GM12878 (cell line): ENCODE measurements around the gene NOL4L. TPM values are rescaled to one million over a fixed set of nuclear protein-coding genes. Genes with fewer than 3 reads are reported as not detected.

Experiments
- ATAC-seq: fragments of 200-7000 bp; cut with Tn5 transposase; 3 replicates; pipeline ENCODE4 v1.9.1; 2020; ENCODE audit warnings: mild to moderate bottlenecking, moderate library complexity
- BruUV-seq: library from RNA; stranded (reverse); fragments of 400-500 nt; replicated peaks from 2 replicates; lab custom pipeline; 2021; lab: Mats Ljungman, UMichigan
- CTCF ChIA-PET: fragments of 300-600 bp; sonication (Branson Sonifier 250); formaldehyde crosslinking; extraction: SDS; loops from one replicate; lab custom pipeline; 2021; ENCODE audit warnings: inconsistent platforms; lab: Yijun Ruan, JAX
- POLR2A ChIA-PET: fragments of 350-600 bp; formaldehyde crosslinking; extraction: SDS; loops from one replicate; lab custom pipeline; 2021; ENCODE audit warnings: inconsistent platforms; lab: Charles Lee
- RAD21 ChIA-PET: fragments of 300-600 bp; sonication (Branson Sonifier 250); formaldehyde crosslinking; loops from one replicate; lab custom pipeline; 2023; ENCODE audit warnings: antibody characterized with exemption; ENCODE audit not compliant: unreplicated experiment; lab: Charles Lee
- SMC1A ChIA-PET: fragments of 300-600 bp; sonication (Branson Sonifier 250); formaldehyde crosslinking; loops from one replicate; lab custom pipeline; 2023; ENCODE audit not compliant: unreplicated experiment, uncharacterized antibody; lab: Charles Lee
- DNase-seq: peaks from one replicate; pipeline ENCODE4 v3.0.0-alpha.2; 2011; ENCODE audit warnings: low read depth, low spot score
- FAIRE-seq: peaks from 3 replicates; lab custom pipeline; 2011; peaks lifted over from hg19 to GRCh38; lab: Jason Lieb, UNC
- H2AFZ ChIP-seq: 2 replicates; pipeline ENCODE4 v1.6.0; 2011; ENCODE audit warnings: low read depth, low read length, control low read depth; ENCODE audit not compliant: control insufficient read depth
- H3K27ac ChIP-seq: 2 replicates; pipeline ENCODE4 v1.5.1; 2011; ENCODE audit warnings: control low read depth; ENCODE audit not compliant: control insufficient read depth, insufficient read depth
- H3K27me3 ChIP-seq, 2 experiments: replicated peaks in 1 of 2; 2 replicates each; pipeline versions ENCODE4 v1.6.0 to v1.6.1; 2011; ENCODE audit warnings: low read length in 1 of 2; ENCODE audit not compliant: control insufficient read depth in 2 of 2, insufficient read depth in 2 of 2
- H3K36me3 ChIP-seq, 2 experiments: 2 replicates each; pipeline ENCODE4 v1.5.1; 2011; ENCODE audit warnings: low read length in 1 of 2; ENCODE audit not compliant: control insufficient read depth in 2 of 2, insufficient read depth in 2 of 2
- H3K4me1 ChIP-seq: 2 replicates; pipeline ENCODE4 v1.6.1; 2011; ENCODE audit warnings: mild to moderate bottlenecking, low read length, moderate library complexity, mixed read lengths; ENCODE audit not compliant: control insufficient read depth, insufficient read depth
- H3K4me2 ChIP-seq: 2 replicates; pipeline ENCODE4 v1.6.0; 2011; ENCODE audit warnings: control low read depth; ENCODE audit not compliant: control insufficient read depth, insufficient read depth
- H3K4me3 ChIP-seq: fragments of 200-600 bp; sonication (generic); 2 replicates; pipeline ENCODE4 v1.5.1; 2016
- H3K79me2 ChIP-seq: 2 replicates; pipeline ENCODE4 v1.6.0; 2011; ENCODE audit warnings: low read length; ENCODE audit not compliant: control insufficient read depth, insufficient read depth
- H3K9ac ChIP-seq: 2 replicates; pipeline ENCODE4 v1.8.0; 2011; ENCODE audit warnings: low read length, control low read depth, mixed read lengths; ENCODE audit not compliant: control insufficient read depth, insufficient read depth
- H3K9me3 ChIP-seq: replicated peaks from 3 replicates; pipeline ENCODE4 v1.5.1; 2011; ENCODE audit warnings: mild to moderate bottlenecking, low read length; ENCODE audit not compliant: control insufficient read depth, insufficient read depth
- H4K20me1 ChIP-seq: 2 replicates; pipeline ENCODE4 v1.6.0; 2011; ENCODE audit not compliant: control insufficient read depth, insufficient read depth
- ATF3 ChIP-seq: IDR thresholded peaks from 2 replicates; pipeline ENCODE4 v1.6.1; 2011; ENCODE audit warnings: low read depth, mild to moderate bottlenecking, low read length, moderate library complexity, borderline replicate concordance; ENCODE audit errors: extremely low read depth
- CBX5 ChIP-seq: sonication (generic); IDR thresholded peaks from 2 replicates; pipeline ENCODE4 v1.6.1; 2016; ENCODE audit warnings: low read depth, moderate library complexity, mild to moderate bottlenecking, inconsistent platforms
- E2F4 ChIP-seq: IDR thresholded peaks from 2 replicates; pipeline ENCODE4 v1.6.1; 2012; ENCODE audit warnings: low read depth, low read length, improper control_type of control experiment
- HDAC2 ChIP-seq: fragments of 200-600 bp; sonication (generic); IDR thresholded peaks from 2 replicates; pipeline ENCODE4 v1.6.1; 2017
- MAX ChIP-seq: IDR thresholded peaks from 2 replicates; pipeline ENCODE4 v1.6.1; 2012; ENCODE audit warnings: low read depth, low read length, improper control_type of control experiment
- NFYB ChIP-seq: IDR thresholded peaks from 2 replicates; pipeline ENCODE4 v1.6.1; 2011; ENCODE audit warnings: low read depth, mild to moderate bottlenecking, low read length, improper control_type of control experiment, moderate library complexity; ENCODE audit not compliant: insufficient read depth
- NR2F1 ChIP-seq: fragments of 450-650 bp; conservative IDR thresholded peaks from 2 replicates; pipeline ENCODE4 v1.6.1; 2017; ENCODE audit warnings: mild to moderate bottlenecking
- PML ChIP-seq: IDR thresholded peaks from 2 replicates; pipeline ENCODE4 v1.6.1; 2012; ENCODE audit warnings: low read length, inconsistent platforms
- POLR2AphosphoS5 ChIP-seq: IDR thresholded peaks from 2 replicates; pipeline ENCODE4 v1.6.1; 2011; ENCODE audit warnings: mild to moderate bottlenecking, low read length, inconsistent platforms
- RELA ChIP-seq: fragments of 450-650 bp; IDR thresholded peaks from 2 replicates; pipeline ENCODE4 v1.8.0; 2014; ENCODE audit warnings: borderline replicate concordance; ENCODE audit not compliant: partially characterized antibody
- SUPT20H ChIP-seq: IDR thresholded peaks from 2 replicates; pipeline ENCODE4 v1.6.1; 2011; ENCODE audit warnings: low read depth, mild to moderate bottlenecking, low read length, moderate library complexity, borderline replicate concordance; ENCODE audit not compliant: control insufficient read depth
- USF2 ChIP-seq: IDR thresholded peaks from 2 replicates; pipeline ENCODE4 v1.6.1; 2011; ENCODE audit warnings: low read depth, low read length, improper control_type of control experiment, borderline replicate concordance
- ZBTB11 ChIP-seq: fragments of 450-650 bp; formaldehyde crosslinking; IDR thresholded peaks from 2 replicates; pipeline ENCODE4 v1.5.0; 2022; ENCODE audit warnings: mild to moderate bottlenecking, missing genetic modification characterization
- ZNF24 ChIP-seq: fragments of 450-650 bp; IDR thresholded peaks from 2 replicates; pipeline ENCODE4 v1.6.1; 2017; ENCODE audit warnings: antibody characterized with exemption, mild to moderate bottlenecking
- WGBS: methylation state at CpG from one replicate; pipeline ENCODE4 v1.1.6; 2016; ENCODE audit warnings: low lambda C conversion rate; ENCODE audit not compliant: insufficient replicate concordance, insufficient coverage; ENCODE audit errors: missing lambda C conversion rate; 5-methylcytosine and 5-hydroxymethylcytosine counted together
- in situ Hi-C: fragments of 300-500 bp; cut with MboI; formaldehyde crosslinking; loops from 9 replicates; pipeline ENCODE4 v1.14.3; 2018; ENCODE audit warnings: mixed read lengths
- intact Hi-C: fragments of 100-400 bp; cut with micrococcal nuclease; formaldehyde crosslinking; loops from one replicate; pipeline ENCODE4 v1.14.2; 2022; ENCODE audit not compliant: unreplicated experiment
- polyA plus RNA-seq, 11 experiments: library from polyadenylated mRNA; depleted of rRNA in 4 of 11; unstranded in 6 of 11; stranded (reverse) in 5 of 11; fragments of >200 nt; fragmentation: Nextera tagmentation in 4 of 11; fragmentation: Illumina TruSeq in 1 of 11; extraction: Ambion mirVana in 4 of 11; extraction: Trizol in 1 of 11; gene quantifications; 1 replicate in 1 of 11; 2 replicates in 10 of 11; pipeline versions ENCODE4 v1.2.1 to v1.2.3, GENCODE V29; 2011 to 2016; ENCODE audit warnings: inconsistent platforms in 2 of 11, missing spikeins in 2 of 11, low read depth in 1 of 11
- total RNA-seq, 4 experiments: library from RNA; depleted of rRNA in 3 of 4; stranded (reverse); fragments of >200 nt in 3 of 4; fragmentation: Illumina TruSeq in 1 of 4; extraction: Trizol in 1 of 4; gene quantifications; 2 replicates each; pipeline versions ENCODE4 v1.2.1 to v1.2.3, GENCODE V29; 2013 to 2021

Gene NOL4L
- total and polyA plus RNA-seq, 10 of the 15 experiments (the other 5 are each of a cell fraction or from before 2014, with no cell fraction given), result 2.3 to 24.0 (median 8.0) TPM

GRCh38 chr20:32612351-32613191 lies 27.4 kb upstream of the NOL4L start (continued):
- TF ChIP-seq MAX, result no peak
- TF ChIP-seq PML, result no peak
- TF ChIP-seq USF2, result no peak
- TF ChIP-seq, all 136 proteins: peak for 0

- Histone ChIP-seq H3K27me3 (no peaks in the 10 kb centered on the region; a peak in 1 of 4 replicates), H3K9ac (no peak overlapping the region), H3K27ac (no peak overlapping the region), H3K4me2 (no peak overlapping the region), H3K79me2 (no peaks in the 10 kb centered on the region), H2AFZ (no peak overlapping the region), H3K36me3 (no peaks in the 10 kb centered on the region), H3K4me1 (no peaks in the 10 kb centered on the region), H4K20me1 (no peaks in the 10 kb centered on the region), H3K4me3 (no peak overlapping the region), H3K9me3 (no peaks in the 10 kb centered on the region; the same call in 2 of the 3 replicates)
- RAD21 ChIA-PET, result interaction anchor here (0.9 to 1.9 kb wide), 4 partner anchors 15 to 86 kb away, joined by 3 to 9 read pairs (median 3); no protein-coding TSS in a partner anchor
- FAIRE-seq, result no peak
- CTCF ChIA-PET, result interaction anchor here (0.7 to 1.7 kb wide), 3 partner anchors 16 to 196 kb away, joined by 3 to 4 read pairs (median 3); no protein-coding TSS in a partner anchor
- ATAC-seq, result no peak
- BruUV-seq, result no TSS peak
- TF ChIP-seq SUPT20H (no peak), POLR2AphosphoS5 (no peak), NFYB (no peak), RELA (no peak), HDAC2 (no peak), NR2F1 (no peak), ZNF24 (no peak), ATF3 (no peak), CBX5 (no peak), E2F4 (no peak), ZBTB11 (CRISPR knock-in tag) (no peak)
- intact Hi-C loops (no loop called here), in situ Hi-C loops (no loop called here)
- SMC1A ChIA-PET, result interaction anchor here (0.8 to 1.4 kb wide), 5 partner anchors 10 to 89 kb away, joined by 3 to 4 read pairs (median 3); no protein-coding TSS in a partner anchor
- no peak for DNase-seq
- POLR2A ChIA-PET, result interaction anchor here (0.7 kb wide), 1 partner anchor 9 kb away, joined by 4 read pairs; no protein-coding TSS in a partner anchor
- 22% methylated on average over 6 of the region's 6 CpGs for WGBS
Measured at GRCh38 chr20:32611868-32612267, 26.7 kb upstream of the NOL4L start.
